HG02870 (cell line): ENCODE results near the gene FLOT1.

Experiments
- ATAC-seq: cut with Tn5 transposase; IDR thresholded peaks from one replicate; pipeline ENCODE4 v1.9.1; 2021; ENCODE audit warnings: mild to moderate bottlenecking, moderate library complexity; ENCODE audit not compliant: unreplicated experiment

Gene FLOT1

GRCh38 chr6:30705620-30706019 lies 36.9 kb downstream of the FLOT1 start:
- no peak for ATAC-seq

- ATAC-seq = no peak
Observed at GRCh38 chr6:30703821-30704220, 38.7 kb downstream of the FLOT1 start.

- ATAC-seq = no peak
Observed at GRCh38 chr6:30703011-30703410, 39.5 kb downstream of the FLOT1 start.

GRCh38 chr6:30700340-30700739 lies 42.1 kb downstream of the FLOT1 start:
- no peak for ATAC-seq

GRCh38 chr6:30696432-30696831 lies 46.1 kb downstream of the FLOT1 start:
- ATAC-seq = no peak

- no peak for ATAC-seq
Observed at GRCh38 chr6:30691208-30691847, 51.2 kb downstream of the FLOT1 start.

- ATAC-seq = peak; percentile 32
Observed at GRCh38 chr6:30690403-30691207, 51.9 kb downstream of the FLOT1 start, which contains the start of gene NRM. Gene NRM, minus strand, starts transcription at chr6:30690984. Its CDS starts 10 bp downstream, at chr6:30690974.

GRCh38 chr6:30689985-30690384 lies 52.5 kb downstream of the FLOT1 start:
- no peak for ATAC-seq

GRCh38 chr6:30689022-30689865 lies 53.2 kb downstream of the FLOT1 start:
- no peak for ATAC-seq

- no peak for ATAC-seq
Observed at GRCh38 chr6:30688569-30688968, 53.9 kb downstream of the FLOT1 start.

GRCh38 chr6:30687659-30688431 lies 54.6 kb downstream of the FLOT1 start:
- no peak for ATAC-seq

GRCh38 chr6:30686908-30687658 lies 55.4 kb downstream of the FLOT1 start:
- ATAC-seq = peak; percentile 39

- ATAC-seq = no peak
Observed at GRCh38 chr6:30686009-30686907, 56.2 kb downstream of the FLOT1 start, which contains the start of gene PPP1R18. Gene PPP1R18, minus strand, starts transcription at chr6:30686645. Its CDS starts 627 bp downstream, at chr6:30686018.

GRCh38 chr6:30685157-30686008 lies 57.1 kb downstream of the FLOT1 start:
- no peak for ATAC-seq

GRCh38 chr6:30684386-30685156 lies 57.9 kb downstream of the FLOT1 start:
- ATAC-seq = no peak

GRCh38 chr6:30683980-30684338 lies 58.5 kb downstream of the FLOT1 start:
- no peak for ATAC-seq
